Stimulated activated CD8-positive, alpha-beta memory T cell treated with anti-CD3 and anti-CD28 coated beads, Interleukin-15, amount 100 ng/mL, for 1 hour (primary cell): ENCODE data around the gene AMH.
"Not testable (repeated sequence)": the region's sequence is repeated elsewhere in the genome, so short reads cannot be mapped to it uniquely, and the experiment has no call there.

Experiments
- DNase-seq: peaks from one replicate; pipeline ENCODE4 v3.0.0-alpha.2; 2020; ENCODE audit warnings: low read depth

Gene AMH

GRCh38 chr19:2270423-2271233, 21.5 kb downstream of the AMH start:
- no peak for DNase-seq

- DNase-seq = no peak
These were observed 22.3 kb downstream of the AMH start for GRCh38 chr19:2271234-2272103.

- no peak for DNase-seq
These were observed 24.4 kb downstream of the AMH start for GRCh38 chr19:2273356-2274184.

GRCh38 chr19:2274185-2274711, 25.1 kb downstream of the AMH start:
- DNase-seq = no peak

- DNase-seq = no peak
These were observed 25.9 kb downstream of the AMH start for GRCh38 chr19:2274931-2275535.

GRCh38 chr19:2275588-2276428, 26.7 kb downstream of the AMH start:
- no peak for DNase-seq

- no peak for DNase-seq
These were observed 27.4 kb downstream of the AMH start for GRCh38 chr19:2276429-2276986.

GRCh38 chr19:2277138-2277537, 28.0 kb downstream of the AMH start:
- no peak for DNase-seq

GRCh38 chr19:2278459-2279158, 29.5 kb downstream of the AMH start:
- no peak for DNase-seq

GRCh38 chr19:2280633-2281264, 31.6 kb downstream of the AMH start:
- no peak for DNase-seq

- DNase-seq = not testable (repeated sequence)
These were observed 32.3 kb downstream of the AMH start for GRCh38 chr19:2281265-2282061.

GRCh38 chr19:2282062-2282861, 33.1 kb downstream of the AMH start, which contains the start of gene PEAK3:
Gene PEAK3 (minus strand): TSS chr19:2282175. CDS start chr19:2280931, 1,244 bp downstream.
- DNase-seq = no peak

GRCh38 chr19:2282862-2283237, 33.7 kb downstream of the AMH start:
- DNase-seq = no peak

GRCh38 chr19:2283835-2284507, 34.8 kb downstream of the AMH start:
- DNase-seq = no peak

- no peak for DNase-seq
These were observed 37.4 kb downstream of the AMH start for GRCh38 chr19:2286402-2287140.
